Measurements from ENCODE around the gene CARMIL3.

GRCh38 chr14:24057271-24057670, 5.5 kb downstream of the CARMIL3 start:
- TF ChIP-seq CTCF (IDR thresholded peaks at IDR 0.05; ENCODE audit: low read depth, low read length): no peak
- TF ChIP-seq EZH2phosphoT487 (IDR thresholded peaks at IDR 0.05; ENCODE audit: low read depth): no peak
